Activated CD4-positive, alpha-beta T cell treated with anti-CD3 and anti-CD28 coated beads for 36 hours (primary cell): ENCODE results near the gene LRRC70. TPM values are rescaled to one million over a fixed set of nuclear protein-coding genes. Genes with fewer than 3 reads are reported as not detected.
"Not testable (repeated sequence)": the region's sequence is repeated elsewhere in the genome, so short reads cannot be mapped to it uniquely, and the experiment has no call there.

Experiments
- ATAC-seq: fragments of 200-7000 bp; cut with Tn5 transposase; one replicate; pipeline ENCODE4 v1.10.0; 2021; ENCODE audit warnings: mild to moderate bottlenecking, moderate library complexity
- CTCF ChIA-PET: fragments of 350-600 bp; sonication (Branson Sonifier 250); formaldehyde crosslinking; loops from one replicate; lab custom pipeline; 2021; ENCODE audit warnings: antibody characterized with exemption; lab: Charles Lee
- POLR2A ChIA-PET: fragments of 350-600 bp; sonication (Branson Sonifier 250); formaldehyde crosslinking; loops from one replicate; lab custom pipeline; 2021; ENCODE audit warnings: antibody characterized with exemption, inconsistent platforms; lab: Charles Lee
- DNase-seq: peaks from one replicate; pipeline ENCODE4 v3.0.0-alpha.2; 2020
- H3K27ac Mint-ChIP-seq: one replicate; pipeline ENCODE4 v1.8.0; 2021; ENCODE audit warnings: mixed read lengths
- H3K27me3 Mint-ChIP-seq: one replicate; pipeline ENCODE4 v1.8.0; 2021; ENCODE audit warnings: mixed read lengths
- H3K36me3 Mint-ChIP-seq: one replicate; pipeline ENCODE4 v1.8.0; 2021; ENCODE audit warnings: low read depth, mixed read lengths
- H3K4me1 Mint-ChIP-seq: one replicate; pipeline ENCODE4 v1.8.0; 2021; ENCODE audit warnings: mixed read lengths
- H3K4me3 Mint-ChIP-seq: one replicate; pipeline ENCODE4 v1.8.0; 2021; ENCODE audit warnings: mild to moderate bottlenecking, moderate library complexity, mixed read lengths
- H3K9me3 Mint-ChIP-seq: one replicate; pipeline ENCODE4 v1.8.0; 2021; ENCODE audit warnings: low read depth, mixed read lengths
- intact Hi-C, 2 experiments: fragments of 100-400 bp; cut with DNase I in 1 of 2; cut with micrococcal nuclease in 1 of 2; formaldehyde crosslinking; loops; one replicate each; pipeline versions ENCODE4 v1.14.2 to v1.15.1; 2022 to 2024; cut with DNase I, micrococcal nuclease
- total RNA-seq, 2 experiments: library from RNA; stranded (reverse); gene quantifications; one replicate each; pipeline ENCODE4 v1.2.3, GENCODE V29; 2021

Gene LRRC70
- total RNA-seq, 2 experiments from 2014 or later = 0.58 to 0.64 TPM

DNA sequence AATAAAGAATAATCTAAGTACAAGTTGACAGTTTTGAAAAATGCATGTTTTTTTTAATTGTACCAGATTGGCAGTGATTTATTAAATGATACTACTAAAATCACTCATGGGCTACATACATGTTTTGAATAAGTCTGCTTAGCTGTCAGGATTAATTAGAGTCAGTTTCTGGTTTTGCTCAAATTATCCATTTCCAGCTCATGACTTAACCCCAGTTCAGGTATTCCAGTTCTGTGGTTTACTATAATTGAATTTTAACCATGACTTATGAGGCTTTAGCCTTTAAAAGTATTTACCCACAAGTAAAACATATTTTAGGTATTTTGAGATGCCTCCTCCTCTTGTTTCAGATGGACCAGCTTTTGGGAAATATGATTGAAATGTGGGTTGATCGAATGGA, 17.8 kb upstream of the LRRC70 start:
- ChIA-PET CTCF (interaction anchor here (1.3 kb wide), 1 partner anchor 13 kb away, joined by 3 read pairs; no protein-coding TSS in a partner anchor), POLR2A (no interaction called here)
- DNase-seq (no peak), ATAC-seq (no peak)
- Mint-ChIP-seq H3K4me1 (no peaks in the 10 kb centered on the region), H3K27me3 (no peaks in the 10 kb centered on the region), H3K36me3 (peaks cover 26% of the 10 kb centered on the region), H3K9me3 (peaks cover 13% of the 10 kb centered on the region), H3K4me3 (no peak overlapping the region), H3K27ac (no peak overlapping the region)
- intact Hi-C loops = no loop called here

- Mint-ChIP-seq H3K27me3 (no peaks in the 10 kb centered on the region), H3K36me3 (peaks cover 32% of the 10 kb centered on the region), H3K4me3 (no peak overlapping the region), H3K4me1 (no peaks in the 10 kb centered on the region), H3K9me3 (peaks cover 17% of the 10 kb centered on the region), H3K27ac (no peak overlapping the region)
- intact Hi-C loops = no loop called here
- no peak for DNase-seq
- ChIA-PET POLR2A (no interaction called here), CTCF (interaction anchor here (1.3 kb wide), 1 partner anchor 12 kb away, joined by 3 read pairs; no protein-coding TSS in a partner anchor)
- no peak for ATAC-seq
Observed at GRCh38 chr5:62561896-62562295, 16.7 kb upstream of the LRRC70 start.

DNA sequence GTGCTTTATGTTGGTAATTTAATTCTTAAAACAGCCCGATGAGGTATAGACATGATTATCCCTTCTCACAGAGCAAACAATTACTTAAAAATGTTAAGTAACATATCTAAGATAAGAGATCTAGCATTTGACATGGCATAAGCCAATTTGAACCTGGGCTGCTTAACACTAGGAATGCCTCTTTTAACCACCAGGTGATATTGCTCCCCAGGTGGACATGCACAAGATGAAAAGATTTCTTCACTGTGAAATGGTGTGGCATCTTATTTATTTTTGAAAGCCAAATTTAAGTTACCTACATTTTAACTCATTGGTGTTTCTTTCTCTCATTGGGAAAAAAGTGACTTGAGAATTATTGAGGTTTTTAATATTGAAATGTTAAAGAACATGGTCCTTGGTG, 15.8 kb upstream of the LRRC70 start:
- Mint-ChIP-seq H3K27me3 (no peaks in the 10 kb centered on the region), H3K4me1 (no peaks in the 10 kb centered on the region), H3K4me3 (no peak overlapping the region), H3K9me3 (peaks cover 22% of the 10 kb centered on the region), H3K27ac (no peak overlapping the region), H3K36me3 (peaks cover 39% of the 10 kb centered on the region)
- POLR2A ChIA-PET = no interaction called here
- CTCF ChIA-PET = no interaction called here
- intact Hi-C loops = no loop called here
- DNase-seq (no peak), ATAC-seq (no peak)

GRCh38 chr5:62564101-62564500, 14.5 kb upstream of the LRRC70 start:
- DNase-seq (no peak), ATAC-seq (no peak)
- peaks cover 24% of the 10 kb centered on the region for H3K9me3 Mint-ChIP-seq
- no peaks in the 10 kb centered on the region for H3K27me3 Mint-ChIP-seq
- ChIA-PET POLR2A (no interaction called here), CTCF (no interaction called here)
- H3K27ac Mint-ChIP-seq = no peak overlapping the region
- no peak overlapping the region for H3K4me3 Mint-ChIP-seq
- intact Hi-C loops = no loop called here
- peaks cover 7% of the 10 kb centered on the region for H3K4me1 Mint-ChIP-seq
- peaks cover 48% of the 10 kb centered on the region for H3K36me3 Mint-ChIP-seq

GRCh38 chr5:62565740-62566139, 12.9 kb upstream of the LRRC70 start:
- H3K4me3 Mint-ChIP-seq, DNase-seq, H3K27ac Mint-ChIP-seq, ATAC-seq, intact Hi-C loops, POLR2A ChIA-PET, H3K27me3 Mint-ChIP-seq: not testable (repeated sequence)
- CTCF ChIA-PET = interaction anchor here (1.0 kb wide), 1 partner anchor 112 kb away, joined by 4 read pairs; no protein-coding TSS in a partner anchor
- peaks cover 18% of the 10 kb centered on the region for H3K4me1 Mint-ChIP-seq
- H3K36me3 Mint-ChIP-seq = peaks cover 52% of the 10 kb centered on the region
- peaks cover 26% of the 10 kb centered on the region for H3K9me3 Mint-ChIP-seq

DNA sequence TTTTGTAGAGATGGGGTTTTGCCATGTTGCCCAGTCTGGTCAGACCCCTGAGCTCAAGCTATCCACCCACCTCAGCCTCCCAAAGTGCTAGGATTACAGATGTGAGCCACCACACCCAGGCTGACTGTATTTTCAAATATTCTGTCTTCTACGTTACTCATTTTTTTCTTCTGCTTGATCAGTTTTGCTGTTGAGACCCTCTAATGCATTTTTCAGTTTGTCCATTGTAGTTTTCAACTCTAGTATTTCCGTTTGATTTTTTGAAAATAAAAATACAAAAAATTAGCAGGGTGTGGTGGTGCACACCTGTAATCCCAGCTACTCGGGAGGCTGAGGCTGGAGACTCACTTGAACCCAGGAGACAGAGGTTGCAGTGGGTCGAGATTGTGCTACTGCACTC, 10.5 kb upstream of the LRRC70 start:
- DNase-seq = no peak
- H3K36me3 Mint-ChIP-seq = peaks cover 50% of the 10 kb centered on the region
- no peak overlapping the region for H3K4me3 Mint-ChIP-seq
- no peak overlapping the region for H3K27ac Mint-ChIP-seq
- ChIA-PET CTCF (interaction anchor here (0.6 to 1.0 kb wide), 2 partner anchors 10 to 252 kb away, joined by 3 read pairs; no protein-coding TSS in a partner anchor), POLR2A (no interaction called here)
- no peak for ATAC-seq
- peaks cover 18% of the 10 kb centered on the region for H3K4me1 Mint-ChIP-seq
- H3K9me3 Mint-ChIP-seq = peaks cover 26% of the 10 kb centered on the region
- intact Hi-C loops = loop anchor here (2.0 kb wide), 1 partner anchor 29 kb away; no protein-coding TSS in a partner anchor
- no peaks in the 10 kb centered on the region for H3K27me3 Mint-ChIP-seq

- DNase-seq = no peak
- ATAC-seq = peak; percentile 16
- CTCF ChIA-PET = interaction anchor here (0.6 to 0.8 kb wide), 2 partner anchors 10 to 253 kb away, joined by 3 read pairs; partner anchors contain the start of gene LRRC70
- Mint-ChIP-seq H3K4me3 (no peak overlapping the region), H3K27ac (no peak overlapping the region), H3K36me3 (peaks cover 49% of the 10 kb centered on the region), H3K4me1 (peaks cover 18% of the 10 kb centered on the region), H3K9me3 (peaks cover 26% of the 10 kb centered on the region), H3K27me3 (no peaks in the 10 kb centered on the region)
- POLR2A ChIA-PET = no interaction called here
- intact Hi-C loops = loop anchor here (2.0 kb wide), 1 partner anchor 30 kb away; no protein-coding TSS in a partner anchor
Observed at GRCh38 chr5:62568800-62569432, 9.7 kb upstream of the LRRC70 start.

GRCh38 chr5:62569470-62569869, 9.1 kb upstream of the LRRC70 start:
- intact Hi-C loops = loop anchor here (2.0 kb wide), 1 partner anchor 31 kb away; no protein-coding TSS in a partner anchor
- POLR2A ChIA-PET = no interaction called here
- H3K36me3 Mint-ChIP-seq = peaks cover 47% of the 10 kb centered on the region
- H3K4me1 Mint-ChIP-seq = peaks cover 24% of the 10 kb centered on the region
- no peak overlapping the region for H3K4me3 Mint-ChIP-seq
- H3K9me3 Mint-ChIP-seq = peaks cover 24% of the 10 kb centered on the region
- no peak overlapping the region for H3K27ac Mint-ChIP-seq
- ATAC-seq (peak; percentile 91), DNase-seq (no peak)
- no peaks in the 10 kb centered on the region for H3K27me3 Mint-ChIP-seq
- CTCF ChIA-PET = interaction anchor here (0.8 to 1.2 kb wide), 2 partner anchors 9 to 16 kb away, joined by 3 read pairs; partner anchors contain the start of gene LRRC70

DNA sequence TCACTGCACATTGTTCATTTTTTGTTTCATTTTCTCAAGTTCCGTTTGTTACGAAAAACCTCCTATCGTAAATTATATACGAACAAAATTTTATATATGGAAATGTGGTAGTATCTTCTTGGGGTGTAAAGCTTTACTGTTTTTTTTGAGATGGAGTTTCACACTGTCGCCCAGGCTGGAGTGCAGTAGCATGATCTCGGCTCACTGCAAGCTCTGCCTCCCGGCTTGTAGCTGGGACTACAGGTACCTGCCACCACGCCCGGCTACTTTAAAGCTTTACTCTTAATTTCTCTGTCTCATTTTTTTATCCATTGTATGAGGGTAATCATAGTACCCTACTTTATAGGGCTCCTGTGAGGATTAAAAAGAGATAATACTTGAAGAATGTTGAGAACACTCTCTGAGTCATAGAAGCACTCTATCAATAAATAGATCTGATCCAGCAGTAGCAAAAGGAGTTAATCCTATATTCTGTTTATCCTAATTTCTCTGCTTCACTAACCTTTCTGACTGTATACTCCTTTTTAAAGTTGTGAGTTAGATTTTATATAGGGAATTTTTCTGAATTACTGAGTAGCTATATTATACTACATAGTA, 5.6 kb upstream of the LRRC70 start:
- Mint-ChIP-seq H3K27me3 (no peaks in the 10 kb centered on the region), H3K9me3 (peaks cover 4% of the 10 kb centered on the region), H3K27ac (no peak overlapping the region), H3K4me3 (no peak overlapping the region), H3K4me1 (peaks cover 43% of the 10 kb centered on the region), H3K36me3 (peaks cover 23% of the 10 kb centered on the region)
- ChIA-PET CTCF (interaction anchor here (0.7 to 1.5 kb wide), 4 partner anchors 11 to 206 kb away, joined by 3 to 4 read pairs (median 3); no protein-coding TSS in a partner anchor), POLR2A (no interaction called here)
- ATAC-seq = no peak
- no peak for DNase-seq
- intact Hi-C loops = no loop called here

GRCh38 chr5:62574599-62574998, 4.0 kb upstream of the LRRC70 start:
- POLR2A ChIA-PET = no interaction called here
- H3K4me3 Mint-ChIP-seq = no peak overlapping the region
- DNase-seq (no peak), ATAC-seq (peak; percentile 15)
- H3K27ac Mint-ChIP-seq = no peak overlapping the region
- H3K27me3 Mint-ChIP-seq = no peaks in the 10 kb centered on the region
- peaks cover 10% of the 10 kb centered on the region for H3K36me3 Mint-ChIP-seq
- intact Hi-C loops = no loop called here
- peaks cover 37% of the 10 kb centered on the region for H3K4me1 Mint-ChIP-seq
- H3K9me3 Mint-ChIP-seq = no peaks in the 10 kb centered on the region
- CTCF ChIA-PET = interaction anchor here (0.7 to 1.5 kb wide), 2 partner anchors 8 to 30 kb away, joined by 3 to 4 read pairs; no protein-coding TSS in a partner anchor

GRCh38 chr5:62575066-62575465, 3.6 kb upstream of the LRRC70 start:
- POLR2A ChIA-PET = no interaction called here
- Mint-ChIP-seq H3K9me3 (no peaks in the 10 kb centered on the region), H3K27me3 (no peaks in the 10 kb centered on the region), H3K27ac (no peak overlapping the region), H3K4me3 (no peak overlapping the region), H3K4me1 (peaks cover 35% of the 10 kb centered on the region), H3K36me3 (peaks cover 10% of the 10 kb centered on the region)
- DNase-seq (no peak), ATAC-seq (no peak)
- intact Hi-C loops = no loop called here
- CTCF ChIA-PET = interaction anchor here (0.7 to 1.5 kb wide), 2 partner anchors 7 to 30 kb away, joined by 3 to 4 read pairs; no protein-coding TSS in a partner anchor
